ENCODE measurements around the gene PSMD3.

DNA sequence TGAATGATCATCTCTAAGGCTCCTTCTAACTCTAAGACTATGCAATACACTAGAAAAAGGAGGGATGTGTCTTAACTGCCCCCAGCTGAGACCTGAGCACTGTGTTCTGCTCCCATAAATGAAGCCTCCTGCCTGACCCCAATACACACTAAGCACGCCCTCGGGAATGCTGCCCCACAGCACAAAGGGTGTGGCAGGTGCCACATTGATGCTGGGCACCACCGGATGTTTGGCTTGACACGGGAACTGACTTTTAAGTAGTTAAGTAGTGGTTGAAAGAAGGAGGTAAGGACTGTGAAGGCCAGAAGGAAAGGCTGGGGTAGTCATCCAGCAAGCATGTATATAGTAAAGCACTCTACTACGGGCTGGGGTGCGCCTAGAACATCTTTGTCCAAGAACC, 13.8 kb upstream of the PSMD3 start:
- no peak for TF ChIP-seq EZH2 (IDR thresholded peaks at IDR 0.05; ENCODE audit: borderline replicate concordance)
- TF ChIP-seq, protein P1, sequence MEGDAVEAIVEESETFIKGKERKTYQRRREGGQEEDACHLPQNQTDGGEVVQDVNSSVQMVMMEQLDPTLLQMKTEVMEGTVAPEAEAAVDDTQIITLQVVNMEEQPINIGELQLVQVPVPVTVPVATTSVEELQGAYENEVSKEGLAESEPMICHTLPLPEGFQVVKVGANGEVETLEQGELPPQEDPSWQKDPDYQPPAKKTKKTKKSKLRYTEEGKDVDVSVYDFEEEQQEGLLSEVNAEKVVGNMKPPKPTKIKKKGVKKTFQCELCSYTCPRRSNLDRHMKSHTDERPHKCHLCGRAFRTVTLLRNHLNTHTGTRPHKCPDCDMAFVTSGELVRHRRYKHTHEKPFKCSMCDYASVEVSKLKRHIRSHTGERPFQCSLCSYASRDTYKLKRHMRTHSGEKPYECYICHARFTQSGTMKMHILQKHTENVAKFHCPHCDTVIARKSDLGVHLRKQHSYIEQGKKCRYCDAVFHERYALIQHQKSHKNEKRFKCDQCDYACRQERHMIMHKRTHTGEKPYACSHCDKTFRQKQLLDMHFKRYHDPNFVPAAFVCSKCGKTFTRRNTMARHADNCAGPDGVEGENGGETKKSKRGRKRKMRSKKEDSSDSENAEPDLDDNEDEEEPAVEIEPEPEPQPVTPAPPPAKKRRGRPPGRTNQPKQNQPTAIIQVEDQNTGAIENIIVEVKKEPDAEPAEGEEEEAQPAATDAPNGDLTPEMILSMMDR (IDR thresholded peaks at IDR 0.05; ENCODE audit: poor library complexity) = no peak
